GM12878 (cell line): ENCODE measurements around the gene TNIP2. TPM values are rescaled to one million over a fixed set of nuclear protein-coding genes. Genes with fewer than 3 reads are reported as not detected.

ENCODE experiments used
- ATAC-seq: fragments of 200-7000 bp; cut with Tn5 transposase; 3 replicates; pipeline ENCODE4 v1.9.1; 2020; ENCODE audit warnings: mild to moderate bottlenecking, moderate library complexity
- BruUV-seq: library from RNA; stranded (reverse); fragments of 400-500 nt; replicated peaks from 2 replicates; lab custom pipeline; 2021; lab: Mats Ljungman, UMichigan
- CTCF ChIA-PET: fragments of 300-600 bp; sonication (Branson Sonifier 250); formaldehyde crosslinking; extraction: SDS; loops from one replicate; lab custom pipeline; 2021; ENCODE audit warnings: inconsistent platforms; lab: Yijun Ruan, JAX
- POLR2A ChIA-PET: fragments of 350-600 bp; formaldehyde crosslinking; extraction: SDS; loops from one replicate; lab custom pipeline; 2021; ENCODE audit warnings: inconsistent platforms; lab: Charles Lee
- RAD21 ChIA-PET: fragments of 300-600 bp; sonication (Branson Sonifier 250); formaldehyde crosslinking; loops from one replicate; lab custom pipeline; 2023; ENCODE audit warnings: antibody characterized with exemption; ENCODE audit not compliant: unreplicated experiment; lab: Charles Lee
- SMC1A ChIA-PET: fragments of 300-600 bp; sonication (Branson Sonifier 250); formaldehyde crosslinking; loops from one replicate; lab custom pipeline; 2023; ENCODE audit not compliant: unreplicated experiment, uncharacterized antibody; lab: Charles Lee
- DNase-seq: peaks from one replicate; pipeline ENCODE4 v3.0.0-alpha.2; 2011; ENCODE audit warnings: low read depth, low spot score
- FAIRE-seq: peaks from 3 replicates; lab custom pipeline; 2011; peaks lifted over from hg19 to GRCh38; lab: Jason Lieb, UNC
- H2AFZ ChIP-seq: 2 replicates; pipeline ENCODE4 v1.6.0; 2011; ENCODE audit warnings: low read depth, low read length, control low read depth; ENCODE audit not compliant: control insufficient read depth
- H3K27ac ChIP-seq: 2 replicates; pipeline ENCODE4 v1.5.1; 2011; ENCODE audit warnings: control low read depth; ENCODE audit not compliant: control insufficient read depth, insufficient read depth
- H3K27me3 ChIP-seq, 2 experiments: replicated peaks in 1 of 2; 2 replicates each; pipeline versions ENCODE4 v1.6.0 to v1.6.1; 2011; ENCODE audit warnings: low read length in 1 of 2; ENCODE audit not compliant: control insufficient read depth in 2 of 2, insufficient read depth in 2 of 2
- H3K36me3 ChIP-seq, 2 experiments: 2 replicates each; pipeline ENCODE4 v1.5.1; 2011; ENCODE audit warnings: low read length in 1 of 2; ENCODE audit not compliant: control insufficient read depth in 2 of 2, insufficient read depth in 2 of 2
- H3K4me1 ChIP-seq: 2 replicates; pipeline ENCODE4 v1.6.1; 2011; ENCODE audit warnings: mild to moderate bottlenecking, low read length, moderate library complexity, mixed read lengths; ENCODE audit not compliant: control insufficient read depth, insufficient read depth
- H3K4me2 ChIP-seq: 2 replicates; pipeline ENCODE4 v1.6.0; 2011; ENCODE audit warnings: control low read depth; ENCODE audit not compliant: control insufficient read depth, insufficient read depth
- H3K4me3 ChIP-seq: fragments of 200-600 bp; sonication (generic); 2 replicates; pipeline ENCODE4 v1.5.1; 2016
- H3K79me2 ChIP-seq: 2 replicates; pipeline ENCODE4 v1.6.0; 2011; ENCODE audit warnings: low read length; ENCODE audit not compliant: control insufficient read depth, insufficient read depth
- H3K9ac ChIP-seq: 2 replicates; pipeline ENCODE4 v1.8.0; 2011; ENCODE audit warnings: low read length, control low read depth, mixed read lengths; ENCODE audit not compliant: control insufficient read depth, insufficient read depth
- H3K9me3 ChIP-seq: replicated peaks from 3 replicates; pipeline ENCODE4 v1.5.1; 2011; ENCODE audit warnings: mild to moderate bottlenecking, low read length; ENCODE audit not compliant: control insufficient read depth, insufficient read depth
- H4K20me1 ChIP-seq: 2 replicates; pipeline ENCODE4 v1.6.0; 2011; ENCODE audit not compliant: control insufficient read depth, insufficient read depth
- PAX5 ChIP-seq: IDR thresholded peaks from 2 replicates; pipeline ENCODE4 v1.6.1; 2011; ENCODE audit warnings: low read depth, low read length, borderline replicate concordance
- POLR2AphosphoS5 ChIP-seq: IDR thresholded peaks from 2 replicates; pipeline ENCODE4 v1.6.1; 2011; ENCODE audit warnings: mild to moderate bottlenecking, low read length, inconsistent platforms
- WGBS: methylation state at CpG from one replicate; pipeline ENCODE4 v1.1.6; 2016; ENCODE audit warnings: low lambda C conversion rate; ENCODE audit not compliant: insufficient replicate concordance, insufficient coverage; ENCODE audit errors: missing lambda C conversion rate; 5-methylcytosine and 5-hydroxymethylcytosine counted together
- in situ Hi-C: fragments of 300-500 bp; cut with MboI; formaldehyde crosslinking; loops from 9 replicates; pipeline ENCODE4 v1.14.3; 2018; ENCODE audit warnings: mixed read lengths
- intact Hi-C: fragments of 100-400 bp; cut with micrococcal nuclease; formaldehyde crosslinking; loops from one replicate; pipeline ENCODE4 v1.14.2; 2022; ENCODE audit not compliant: unreplicated experiment
- polyA plus RNA-seq, 11 experiments: library from polyadenylated mRNA; depleted of rRNA in 4 of 11; unstranded in 6 of 11; stranded (reverse) in 5 of 11; fragments of >200 nt; fragmentation: Nextera tagmentation in 4 of 11; fragmentation: Illumina TruSeq in 1 of 11; extraction: Ambion mirVana in 4 of 11; extraction: Trizol in 1 of 11; gene quantifications; 1 replicate in 1 of 11; 2 replicates in 10 of 11; pipeline versions ENCODE4 v1.2.1 to v1.2.3, GENCODE V29; 2011 to 2016; ENCODE audit warnings: inconsistent platforms in 2 of 11, missing spikeins in 2 of 11, low read depth in 1 of 11
- total RNA-seq, 4 experiments: library from RNA; depleted of rRNA in 3 of 4; stranded (reverse); fragments of >200 nt in 3 of 4; fragmentation: Illumina TruSeq in 1 of 4; extraction: Trizol in 1 of 4; gene quantifications; 2 replicates each; pipeline versions ENCODE4 v1.2.1 to v1.2.3, GENCODE V29; 2013 to 2021
- TF ChIP-seq, protein P1 (sequence below): fragments of 450-650 bp; formaldehyde crosslinking; IDR thresholded peaks from 2 replicates; pipeline ENCODE4 v1.4.0; 2020; ENCODE audit warnings: mild to moderate bottlenecking, moderate library complexity

TNIP2 gene
- total and polyA plus RNA-seq, 10 of the 15 experiments (the other 5 are each of a cell fraction or from before 2014, with no cell fraction given) = 1.4 to 64.9 (median 45.5) TPM

DNA sequence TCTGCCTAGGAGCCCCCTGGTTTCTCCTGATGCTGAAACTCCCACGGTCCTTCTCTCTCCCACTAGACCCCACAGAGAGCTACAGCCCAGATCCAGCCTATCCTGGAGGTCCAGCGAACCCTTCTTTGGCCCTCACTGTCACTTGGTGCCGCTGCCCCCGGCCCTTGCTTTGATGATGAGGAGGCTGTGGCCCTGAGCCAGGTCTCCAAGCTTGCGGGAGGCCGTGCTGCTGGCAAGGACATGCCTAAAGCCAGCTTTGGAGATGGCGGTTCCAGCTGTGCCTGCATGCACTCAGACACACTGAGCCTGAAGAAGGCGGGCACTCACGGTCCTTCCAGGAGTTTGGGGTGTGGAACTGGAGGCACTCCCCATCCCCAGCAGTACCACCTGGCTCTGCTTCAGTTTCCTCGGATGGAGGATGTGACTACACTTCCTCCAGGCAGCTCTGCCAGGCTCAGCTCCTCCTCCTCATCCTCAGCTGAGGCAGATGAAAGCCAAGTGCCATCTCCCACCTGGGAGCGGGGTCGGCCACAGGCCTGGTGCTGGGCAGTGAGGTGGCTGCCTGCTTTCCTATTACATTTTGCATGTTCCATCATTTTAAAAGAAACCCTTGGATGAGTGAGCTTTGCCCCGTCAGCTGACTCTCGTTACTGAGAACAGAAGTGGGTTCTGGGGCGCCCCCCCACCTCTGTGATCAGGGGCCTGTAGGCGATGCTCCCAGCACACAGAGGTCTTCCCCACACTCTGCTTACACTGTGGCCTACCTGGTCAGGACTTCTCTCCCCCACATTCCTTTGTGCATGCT lies 9.0 kb downstream of the TNIP2 start:
- Histone ChIP-seq H3K27ac (peak overlapping the region; percentile 98), H3K36me3 (peaks cover 25 to 28% of the 10 kb centered on the region in 2 experiments), H3K4me3 (peak overlapping the region; percentile 22), H3K79me2 (peaks cover 33% of the 10 kb centered on the region), H3K27me3 (no peaks in the 10 kb centered on the region), H2AFZ (no peak overlapping the region), H4K20me1 (no peaks in the 10 kb centered on the region; the same call in 1 of the 2 replicates), H3K9ac (peak overlapping the region; percentile 67), H3K4me2 (peak overlapping the region; percentile 88), H3K9me3 (no peaks in the 10 kb centered on the region; the same call in 2 of the 3 replicates), H3K4me1 (peaks cover 47% of the 10 kb centered on the region)
- intact Hi-C loops (loop anchor here (1.0 to 5.0 kb wide), 5 partner anchors 35 to 190 kb away; no protein-coding TSS in a partner anchor), in situ Hi-C loops (no loop called here)
- SMC1A ChIA-PET = interaction anchor here (1.0 to 4.3 kb wide), 11 partner anchors 9 to 332 kb away, joined by 3 to 31 read pairs (median 3); partner anchors contain the start of gene TNIP2
- BruUV-seq = no TSS peak
- RAD21 ChIA-PET = interaction anchor here (1.0 to 4.7 kb wide), 17 partner anchors 9 to 299 kb away, joined by 3 to 29 read pairs (median 5); partner anchors contain the start of genes RNF4 and TNIP2
- WGBS = 15% methylated on average over 16 of the region's 16 CpGs
- CTCF ChIA-PET = interaction anchor here (0.7 to 3.4 kb wide), 13 partner anchors 9 to 250 kb away, joined by 3 to 18 read pairs (median 4); no protein-coding TSS in a partner anchor
- 0 out of 2 replicates have a peak, but pooled peaks have one; percentile 19 for TF ChIP-seq PAX5
- TF ChIP-seq, protein P1, sequence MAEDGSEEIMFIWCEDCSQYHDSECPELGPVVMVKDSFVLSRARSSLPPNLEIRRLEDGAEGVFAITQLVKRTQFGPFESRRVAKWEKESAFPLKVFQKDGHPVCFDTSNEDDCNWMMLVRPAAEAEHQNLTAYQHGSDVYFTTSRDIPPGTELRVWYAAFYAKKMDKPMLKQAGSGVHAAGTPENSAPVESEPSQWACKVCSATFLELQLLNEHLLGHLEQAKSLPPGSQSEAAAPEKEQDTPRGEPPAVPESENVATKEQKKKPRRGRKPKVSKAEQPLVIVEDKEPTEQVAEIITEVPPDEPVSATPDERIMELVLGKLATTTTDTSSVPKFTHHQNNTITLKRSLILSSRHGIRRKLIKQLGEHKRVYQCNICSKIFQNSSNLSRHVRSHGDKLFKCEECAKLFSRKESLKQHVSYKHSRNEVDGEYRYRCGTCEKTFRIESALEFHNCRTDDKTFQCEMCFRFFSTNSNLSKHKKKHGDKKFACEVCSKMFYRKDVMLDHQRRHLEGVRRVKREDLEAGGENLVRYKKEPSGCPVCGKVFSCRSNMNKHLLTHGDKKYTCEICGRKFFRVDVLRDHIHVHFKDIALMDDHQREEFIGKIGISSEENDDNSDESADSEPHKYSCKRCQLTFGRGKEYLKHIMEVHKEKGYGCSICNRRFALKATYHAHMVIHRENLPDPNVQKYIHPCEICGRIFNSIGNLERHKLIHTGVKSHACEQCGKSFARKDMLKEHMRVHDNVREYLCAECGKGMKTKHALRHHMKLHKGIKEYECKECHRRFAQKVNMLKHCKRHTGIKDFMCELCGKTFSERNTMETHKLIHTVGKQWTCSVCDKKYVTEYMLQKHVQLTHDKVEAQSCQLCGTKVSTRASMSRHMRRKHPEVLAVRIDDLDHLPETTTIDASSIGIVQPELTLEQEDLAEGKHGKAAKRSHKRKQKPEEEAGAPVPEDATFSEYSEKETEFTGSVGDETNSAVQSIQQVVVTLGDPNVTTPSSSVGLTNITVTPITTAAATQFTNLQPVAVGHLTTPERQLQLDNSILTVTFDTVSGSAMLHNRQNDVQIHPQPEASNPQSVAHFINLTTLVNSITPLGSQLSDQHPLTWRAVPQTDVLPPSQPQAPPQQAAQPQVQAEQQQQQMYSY (CRISPR knock-in tag) = no peak
- TF ChIP-seq POLR2AphosphoS5 = 0 out of 2 replicates have a peak, but pooled peaks have one; percentile 1
- no peak for FAIRE-seq
- no peak for DNase-seq
- POLR2A ChIA-PET = interaction anchor here (0.8 to 2.8 kb wide), 11 partner anchors 9 to 189 kb away, joined by 3 to 18 read pairs (median 8); partner anchors contain the start of genes SH3BP2 and TNIP2
- ATAC-seq = peak; percentile 4
